Lower leg skin (tissue), 3 donors: ENCODE data around the gene PSD2.

ENCODE experiments used
- CTCF ChIP-seq, 3 donors: fragments of 450-650 bp; IDR thresholded peaks; one replicate each; pipeline ENCODE4 v1.5.1; 2016; ENCODE audit warnings: antibody characterized with exemption in 3 of 3, mild to moderate bottlenecking in 3 of 3, moderate library complexity in 2 of 3
- POLR2A ChIP-seq, 2 donors: fragments of 450-650 bp; IDR thresholded peaks; one replicate each; pipeline ENCODE4 v1.6.1; 2016 to 2017; ENCODE audit warnings: antibody characterized with exemption in 2 of 2, mild to moderate bottlenecking in 1 of 2, moderate library complexity in 1 of 2

GRCh38 chr5:139799359-139799758, 3.8 kb downstream of the PSD2 start:
- no peak for TF ChIP-seq CTCF (IDR thresholded peaks at IDR 0.05)
- TF ChIP-seq POLR2A (IDR thresholded peaks at IDR 0.05), result no peak
